Stomach (tissue), 9 donors: ENCODE data around the gene TENM3. TPM values are rescaled to one million over a fixed set of nuclear protein-coding genes. Genes with fewer than 3 reads are reported as not detected.

Source experiments
- DNase-seq, 2 donors: peaks; one replicate each; pipeline versions ENCODE4 v3.0.0 to v3.0.0-alpha.2; 2013 to 2019
- H3K27ac ChIP-seq, 5 donors: fragments of 200-600 bp in 4 of 5; sonication (generic) in 4 of 5; one replicate each; pipeline ENCODE4 v1.5.1; 2013 to 2019; ENCODE audit warnings: mild to moderate bottlenecking in 1 of 5, moderate library complexity in 1 of 5
- H3K27me3 ChIP-seq, 3 donors: fragments of 200-600 bp; sonication (generic); one replicate each; pipeline ENCODE4 v1.5.1; 2017 to 2019; ENCODE audit warnings: mixed run types in 1 of 3
- H3K36me3 ChIP-seq, 4 donors: fragments of 200-600 bp; sonication (generic); 1 replicate in 3 of 4; 2 replicates in 1 of 4; pipeline ENCODE4 v1.5.1; 2016 to 2019
- H3K4me1 ChIP-seq, 4 donors: fragments of 200-600 bp; sonication (generic); one replicate each; pipeline ENCODE4 v1.5.1; 2016 to 2019
- H3K4me3 ChIP-seq, 4 donors: fragments of 200-600 bp; sonication (generic) in 3 of 4; one replicate each; pipeline ENCODE4 v1.5.1; 2016 to 2019; ENCODE audit warnings: mild to moderate bottlenecking in 1 of 4
- H3K9me3 ChIP-seq, 4 donors: fragments of 200-600 bp; sonication (generic); one replicate each; pipeline ENCODE4 v1.5.1; 2016 to 2019
- EP300 ChIP-seq: sonication (generic); formaldehyde crosslinking; IDR thresholded peaks from one replicate; pipeline ENCODE4 v1.6.1; 2017; ENCODE audit warnings: antibody characterized with exemption
- POLR2A ChIP-seq, 4 donors: fragments of 450-650 bp; IDR thresholded peaks; one replicate each; pipeline ENCODE4 v1.6.1; 2016; ENCODE audit warnings: antibody characterized with exemption in 4 of 4, control low read depth in 2 of 4, mild to moderate bottlenecking in 1 of 4, moderate library complexity in 1 of 4
- POLR2AphosphoS5 ChIP-seq, 3 donors: sonication (generic); formaldehyde crosslinking; IDR thresholded peaks; one replicate each; pipeline ENCODE4 v1.6.1; 2016; ENCODE audit warnings: antibody characterized with exemption in 3 of 3
- WGBS, 5 donors: extraction: QIAGEN DNeasy Blood & Tissue Kit in 3 of 5; methylation state at CpG; one replicate each; pipeline versions ENCODE4 v1.1.5 to v1.1.7; 2013 to 2018; 5-methylcytosine and 5-hydroxymethylcytosine counted together
- intact Hi-C: fragments of 100-400 bp; cut with DNase I; formaldehyde crosslinking; loops from one replicate; pipeline ENCODE4 v1.15.1; 2023; ENCODE audit warnings: low total_unique reads
- polyA plus RNA-seq, 3 donors: library from polyadenylated mRNA; stranded (reverse); fragments of 200-250 nt; gene quantifications; one replicate each; pipeline ENCODE4 v1.2.3, GENCODE V29; 2013
- total RNA-seq, 5 donors: library from RNA; depleted of rRNA; stranded (reverse); fragments of >200 nt; gene quantifications; one replicate each; pipeline versions ENCODE4 v1.1.0 to v1.2.3, GENCODE V29; 2014 to 2016
- TF ChIP-seq, protein P1 (sequence below), 7 experiments: fragments of 450-650 bp in 4 of 7; fragments of 200-600 bp in 3 of 7; sonication (generic) in 3 of 7; IDR thresholded peaks; one replicate each; pipeline ENCODE4 v1.5.1; 2016 to 2019; ENCODE audit warnings: antibody characterized with exemption in 7 of 7, control low read depth in 2 of 7, mild to moderate bottlenecking in 1 of 7
- donor health status: healthy with polysubstance abuse.
- donor health status: Bipolar disorder and iron deficiency.
- donor health status: healthy.

TENM3 gene
- total and polyA plus RNA-seq, 8 donors: under 0.01 to 8.3 (median 0.44) TPM

- no peak overlapping the region for H3K4me3 ChIP-seq
- 70 to 77% (median 76%) methylated on average over 4 of the region's 4 CpGs for WGBS, 5 donors
- no peaks in the 10 kb centered on the region for H3K36me3 ChIP-seq
- no peak overlapping the region for H3K27ac ChIP-seq
- H3K9me3 ChIP-seq: no peaks in the 10 kb centered on the region
- intact Hi-C loops: no loop called here
- no peaks in the 10 kb centered on the region for H3K4me1 ChIP-seq
- TF ChIP-seq, protein P1, sequence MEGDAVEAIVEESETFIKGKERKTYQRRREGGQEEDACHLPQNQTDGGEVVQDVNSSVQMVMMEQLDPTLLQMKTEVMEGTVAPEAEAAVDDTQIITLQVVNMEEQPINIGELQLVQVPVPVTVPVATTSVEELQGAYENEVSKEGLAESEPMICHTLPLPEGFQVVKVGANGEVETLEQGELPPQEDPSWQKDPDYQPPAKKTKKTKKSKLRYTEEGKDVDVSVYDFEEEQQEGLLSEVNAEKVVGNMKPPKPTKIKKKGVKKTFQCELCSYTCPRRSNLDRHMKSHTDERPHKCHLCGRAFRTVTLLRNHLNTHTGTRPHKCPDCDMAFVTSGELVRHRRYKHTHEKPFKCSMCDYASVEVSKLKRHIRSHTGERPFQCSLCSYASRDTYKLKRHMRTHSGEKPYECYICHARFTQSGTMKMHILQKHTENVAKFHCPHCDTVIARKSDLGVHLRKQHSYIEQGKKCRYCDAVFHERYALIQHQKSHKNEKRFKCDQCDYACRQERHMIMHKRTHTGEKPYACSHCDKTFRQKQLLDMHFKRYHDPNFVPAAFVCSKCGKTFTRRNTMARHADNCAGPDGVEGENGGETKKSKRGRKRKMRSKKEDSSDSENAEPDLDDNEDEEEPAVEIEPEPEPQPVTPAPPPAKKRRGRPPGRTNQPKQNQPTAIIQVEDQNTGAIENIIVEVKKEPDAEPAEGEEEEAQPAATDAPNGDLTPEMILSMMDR (IDR thresholded peaks at IDR 0.05): no peak
- TF ChIP-seq POLR2AphosphoS5 (IDR thresholded peaks at IDR 0.05) (no peak), POLR2A (IDR thresholded peaks at IDR 0.05) (no peak), EP300 (no peak)
- DNase-seq: no peak
- no peaks in the 10 kb centered on the region for H3K27me3 ChIP-seq
Observed at GRCh38 chr4:182768838-182769237, 525.6 kb downstream of the TENM3 start.

DNA sequence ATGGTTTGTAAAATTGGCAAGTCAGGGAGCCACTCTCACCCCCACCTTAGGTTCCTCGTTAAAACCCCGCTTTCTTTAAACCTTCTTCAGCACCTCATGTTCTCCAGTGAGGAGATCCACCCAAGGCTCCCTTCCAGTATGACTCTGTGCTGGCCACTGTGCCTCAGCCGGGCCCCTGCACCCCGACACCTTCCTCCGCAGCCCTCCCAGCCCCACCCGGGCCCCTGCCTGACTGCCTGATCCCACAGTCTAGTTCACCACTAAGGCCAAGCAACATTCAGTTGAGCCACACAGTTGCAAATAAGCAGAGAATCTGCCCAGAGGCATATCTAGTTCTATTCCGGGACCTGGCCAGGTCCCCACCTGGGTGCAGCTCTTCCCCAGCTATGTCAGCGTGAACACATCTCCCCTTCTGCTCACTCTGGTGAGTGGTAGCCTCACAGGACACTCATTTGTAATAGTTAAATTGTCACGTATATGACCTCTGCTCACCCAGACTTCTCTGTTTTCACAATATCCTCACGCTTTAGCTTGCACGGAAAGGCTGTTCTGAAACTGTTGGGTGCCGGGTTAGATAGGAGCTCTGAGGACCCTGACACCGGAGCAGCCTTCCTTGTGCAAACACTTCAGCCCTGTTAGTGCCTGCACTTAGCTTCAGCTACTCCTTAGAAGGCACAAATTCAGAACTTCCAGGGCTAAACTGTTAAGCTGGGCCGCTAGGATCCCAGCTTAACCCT, 527.2 kb downstream of the TENM3 start:
- no peaks in the 10 kb centered on the region for H3K9me3 ChIP-seq
- WGBS, 5 donors: 65 to 80% (median 75%) methylated on average over 14 of the region's 14 CpGs
- TF ChIP-seq POLR2A (IDR thresholded peaks at IDR 0.05) (no peak), POLR2AphosphoS5 (IDR thresholded peaks at IDR 0.05) (no peak), EP300 (no peak)
- TF ChIP-seq, protein P1 (IDR thresholded peaks at IDR 0.05): no peak
- H3K4me1 ChIP-seq: no peaks in the 10 kb centered on the region
- peaks cover 0 to 11% (median 0%) of the 10 kb centered on the region in 4 donors for H3K36me3 ChIP-seq
- no peak overlapping the region for H3K27ac ChIP-seq
- no peak for DNase-seq
- H3K4me3 ChIP-seq: no peak overlapping the region
- no peaks in the 10 kb centered on the region for H3K27me3 ChIP-seq
- intact Hi-C loops: no loop called here

- peaks cover 0 to 12% (median 0%) of the 10 kb centered on the region in 4 donors for H3K36me3 ChIP-seq
- WGBS, 5 donors: 23 to 49% (median 39%) methylated on average over 5 of the region's 5 CpGs
- no peak for DNase-seq
- H3K27me3 ChIP-seq: no peaks in the 10 kb centered on the region
- no peak overlapping the region for H3K27ac ChIP-seq
- no peak overlapping the region for H3K4me3 ChIP-seq
- TF ChIP-seq POLR2AphosphoS5 (IDR thresholded peaks at IDR 0.05): no peak
- H3K4me1 ChIP-seq: no peaks in the 10 kb centered on the region
- no peaks in the 10 kb centered on the region for H3K9me3 ChIP-seq
- intact Hi-C loops: no loop called here
Observed at GRCh38 chr4:182770996-182771514, 527.9 kb downstream of the TENM3 start.

- H3K4me1 ChIP-seq: no peaks in the 10 kb centered on the region
- H3K4me3 ChIP-seq: no peak overlapping the region
- TF ChIP-seq, protein P1 (IDR thresholded peaks at IDR 0.05): no peak
- TF ChIP-seq POLR2AphosphoS5 (IDR thresholded peaks at IDR 0.05) (no peak), EP300 (no peak)
- no peaks in the 10 kb centered on the region for H3K27me3 ChIP-seq
- H3K9me3 ChIP-seq: no peaks in the 10 kb centered on the region
- intact Hi-C loops: no loop called here
- 91 to 93% (median 91%) methylated on average over 8 of the region's 8 CpGs for WGBS, 5 donors
- no peak overlapping the region for H3K27ac ChIP-seq
- no peak for DNase-seq
- peaks cover 0 to 12% (median 0%) of the 10 kb centered on the region in 4 donors for H3K36me3 ChIP-seq
Observed at GRCh38 chr4:182775075-182775474, 531.9 kb downstream of the TENM3 start.
